Measurements from ENCODE around the gene TRIM74. TPM values are rescaled to one million over a fixed set of nuclear protein-coding genes. Genes with fewer than 3 reads are reported as not detected.
"Not testable (repeated sequence)": the region's sequence is repeated elsewhere in the genome, so short reads cannot be mapped to it uniquely, and the experiment has no call there.

Gene TRIM74
- 0.14 TPM for polyA plus RNA-seq (2013, experiment 1 of 2; ENCODE audit: insufficient read length)
- 0.12 TPM for polyA plus RNA-seq (2013, experiment 2 of 2; ENCODE audit: insufficient read length)

DNA sequence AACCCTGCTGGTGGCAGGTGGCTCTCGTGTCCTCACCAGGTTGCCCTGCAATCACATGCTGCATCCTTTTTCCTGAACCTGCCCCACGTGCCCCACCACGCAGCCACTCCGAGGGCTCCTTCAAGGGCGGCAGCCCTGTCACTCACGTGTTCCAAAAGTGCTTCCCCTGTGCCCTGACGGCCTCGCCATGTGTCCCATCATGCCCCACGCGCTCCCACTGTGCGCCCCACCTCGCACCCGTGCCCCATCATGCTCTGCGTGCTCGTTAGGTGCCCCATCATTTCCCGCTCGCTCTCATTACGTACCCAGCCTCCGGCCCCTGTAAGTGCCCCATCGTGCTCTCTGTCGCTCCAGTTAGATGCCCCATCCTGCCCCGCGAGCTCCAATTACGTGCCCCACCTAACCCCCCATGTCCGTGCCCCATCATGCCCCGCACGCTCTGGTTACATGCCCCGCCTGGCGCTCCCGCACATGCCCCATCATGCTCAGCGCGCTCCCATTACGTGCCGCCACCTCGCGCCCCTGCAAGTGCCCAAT lies at the start of gene TRIM74:
TRIM74 (minus strand) TSS at position 487 of the 537 bp plus-strand sequence. CDS start 3,309 bp downstream, outside the sequence.
- not testable (repeated sequence) for DNase-seq

GRCh38 chr7:73006491-73006890 lies 37.2 kb upstream of the TRIM74 start:
- DNase-seq, result not testable (repeated sequence)

DNA sequence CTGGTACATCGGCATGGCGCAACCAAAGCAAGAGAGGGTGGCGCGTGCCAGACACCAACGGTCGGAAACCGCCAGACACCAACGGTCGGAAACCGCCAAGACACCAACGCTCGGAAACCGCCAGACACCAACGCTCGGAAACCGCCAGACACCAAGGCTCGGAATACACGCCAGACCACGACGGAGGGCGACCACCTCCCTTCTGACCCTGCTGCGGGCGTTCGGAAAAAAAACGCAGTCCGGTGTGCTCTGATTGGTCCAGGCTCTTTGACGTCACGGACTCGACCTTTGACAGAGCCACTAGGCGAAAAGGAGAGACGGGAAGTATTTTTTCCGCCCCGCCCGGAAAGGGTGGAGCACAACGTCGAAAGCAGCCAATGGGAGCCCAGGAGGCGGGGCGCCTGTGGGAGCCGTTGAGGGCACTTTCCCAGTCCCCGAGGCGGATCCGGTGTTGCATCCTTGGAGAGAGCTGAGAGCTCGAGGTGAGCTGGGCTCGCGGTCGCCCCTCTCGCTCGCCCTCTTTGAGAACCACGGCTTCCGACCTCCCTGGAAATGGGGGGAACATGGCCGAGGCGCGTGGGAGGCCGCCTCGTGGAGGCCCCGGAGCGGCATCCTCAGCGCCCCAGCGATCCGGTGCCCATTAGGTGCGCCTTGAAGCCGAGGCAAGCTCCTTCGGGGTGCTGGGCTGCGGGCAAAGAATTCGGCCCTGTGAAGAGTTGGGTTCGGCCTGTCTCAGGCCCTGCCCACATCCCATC lies 36.6 kb upstream of the TRIM74 start:
- not testable (repeated sequence) for DNase-seq

DNA sequence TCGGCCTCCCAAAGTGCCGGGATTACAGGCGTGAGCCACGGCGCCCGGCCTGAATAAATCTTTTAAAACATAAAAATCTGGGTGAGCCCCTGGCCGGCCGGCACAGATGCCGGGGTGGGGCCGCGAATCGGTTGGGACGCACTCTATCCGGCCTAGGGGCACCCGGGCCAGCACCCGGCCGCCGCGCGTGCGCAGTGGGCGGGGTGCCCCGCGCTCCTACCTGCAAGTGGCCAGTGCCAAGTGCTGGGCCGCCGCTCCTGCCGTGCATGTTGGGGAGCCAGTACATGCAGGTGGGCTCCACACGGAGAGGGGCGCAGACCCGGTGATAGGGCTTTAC lies 36.1 kb upstream of the TRIM74 start:
- not testable (repeated sequence) for DNase-seq

- not testable (repeated sequence) for DNase-seq
Measured at GRCh38 chr7:72997887-72998468, 28.7 kb upstream of the TRIM74 start.

GRCh38 chr7:72997447-72997846 lies 28.2 kb upstream of the TRIM74 start:
- not testable (repeated sequence) for DNase-seq

GRCh38 chr7:72995484-72995883 lies 26.2 kb upstream of the TRIM74 start:
- DNase-seq, result not testable (repeated sequence)

DNA sequence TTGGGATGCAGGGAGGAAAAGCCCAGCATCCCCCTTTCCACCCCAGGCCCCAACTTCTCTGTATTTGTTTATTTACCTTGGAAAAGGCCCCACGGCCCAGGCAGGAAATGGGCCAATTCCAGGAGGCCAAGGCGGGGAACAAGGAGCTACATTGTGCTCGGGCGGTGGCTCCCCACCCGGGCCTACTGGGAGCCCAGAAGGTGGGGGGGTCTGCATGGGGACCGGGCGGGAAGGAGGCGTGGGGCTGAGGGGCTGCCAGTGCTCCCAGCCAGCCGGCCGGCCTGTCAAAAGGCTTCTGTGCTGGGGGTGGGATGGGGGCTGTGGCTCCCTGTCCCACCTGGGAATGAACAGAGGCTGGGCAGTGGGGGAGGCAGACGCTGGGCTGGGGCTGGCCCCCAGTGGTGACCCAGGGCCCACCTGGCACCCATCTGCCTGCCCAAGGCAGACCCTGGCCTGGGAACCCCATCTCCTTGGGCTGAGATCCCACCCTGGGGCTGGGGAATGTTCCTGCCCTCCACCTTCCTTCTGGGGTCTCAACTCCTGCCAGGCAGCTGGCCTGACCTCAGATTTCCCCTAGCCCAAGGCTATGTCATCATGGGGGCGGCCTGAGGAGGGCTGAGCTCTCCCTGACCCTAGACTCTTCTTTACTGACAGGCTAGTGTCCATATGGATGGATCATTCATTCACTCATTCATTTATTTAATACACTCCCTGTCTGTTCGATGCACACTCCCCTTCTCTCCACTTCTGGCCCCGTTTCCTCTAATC lies 21.1 kb upstream of the TRIM74 start:
- DNase-seq, result not testable (repeated sequence)

- not testable (repeated sequence) for DNase-seq
Measured at GRCh38 chr7:72982084-72982483, 12.8 kb upstream of the TRIM74 start.

DNA sequence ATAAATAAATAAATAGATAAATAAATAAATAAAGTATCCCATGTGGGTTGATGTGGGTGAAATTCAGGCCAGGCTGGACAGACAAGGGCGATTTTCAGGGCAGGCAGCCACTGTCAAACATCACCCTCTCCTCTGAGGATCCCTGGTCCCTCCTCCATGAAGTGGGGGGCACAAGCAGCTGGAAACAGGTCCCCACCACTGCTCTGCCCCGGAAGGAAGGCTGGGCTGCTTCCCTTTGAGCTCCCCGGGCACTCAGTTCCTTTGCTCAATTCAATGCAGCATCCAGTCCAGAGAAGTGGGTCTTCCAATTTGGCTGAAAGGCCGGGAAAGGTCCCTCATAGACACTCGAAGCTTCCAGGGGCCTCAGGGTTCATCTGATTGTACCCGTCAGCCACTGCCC lies 11.1 kb upstream of the TRIM74 start:
- DNase-seq, result not testable (repeated sequence)

GRCh38 chr7:72976434-72976833 lies 7.2 kb upstream of the TRIM74 start:
- DNase-seq, result not testable (repeated sequence)

DNA sequence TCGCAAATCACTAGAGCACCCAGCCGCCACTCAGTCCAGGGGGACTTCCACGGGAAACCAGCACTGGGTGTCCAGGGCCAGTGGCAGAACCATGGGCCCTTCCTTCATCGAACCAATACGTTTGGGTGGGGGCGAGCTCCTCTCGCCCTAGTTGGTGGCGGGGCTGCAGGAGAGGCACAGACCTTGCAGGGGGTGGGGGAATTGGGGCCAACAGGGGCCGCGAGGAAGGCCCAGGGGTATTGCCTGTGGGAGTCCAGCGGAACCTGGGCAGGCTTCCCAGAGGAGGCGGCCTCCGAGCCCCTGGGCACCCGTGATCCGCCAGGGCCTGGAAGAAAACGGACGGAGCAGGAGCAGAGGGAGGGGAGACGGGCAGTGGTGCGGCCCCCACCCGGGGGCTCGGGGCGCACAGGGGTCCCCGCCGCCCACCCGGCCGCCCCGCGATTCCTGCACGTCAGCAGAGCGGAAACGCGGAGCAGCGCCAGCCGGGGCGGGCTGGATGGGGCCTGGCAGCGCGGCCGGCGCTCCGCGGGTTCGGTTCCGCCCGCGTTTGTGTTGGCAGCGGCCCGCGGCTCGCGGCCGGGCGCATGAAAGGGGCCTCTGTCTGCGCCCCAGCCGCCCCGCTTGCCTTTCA lies 6.5 kb upstream of the TRIM74 start:
- DNase-seq, result not testable (repeated sequence)

DNA sequence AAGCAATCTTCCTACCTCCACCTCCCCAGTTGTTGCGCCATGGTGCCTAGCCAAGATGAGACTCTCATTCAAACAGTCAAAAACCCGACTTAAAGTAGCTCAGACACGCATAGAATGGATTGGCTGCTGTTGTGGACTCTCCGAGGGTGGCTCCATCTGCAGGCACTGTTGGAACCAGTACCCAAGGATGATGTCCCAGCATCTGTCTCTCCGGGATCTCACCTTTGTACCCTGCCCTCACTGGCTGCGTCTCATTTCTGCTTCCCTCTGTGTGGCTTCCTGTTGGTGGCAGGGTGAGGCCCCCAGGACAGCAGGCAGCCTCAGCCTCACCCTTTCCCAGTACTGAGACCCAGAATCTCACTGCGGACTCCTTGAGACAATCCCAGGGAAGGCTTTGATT lies 5.5 kb upstream of the TRIM74 start:
- DNase-seq, result not testable (repeated sequence)

- not testable (repeated sequence) for DNase-seq
Measured at GRCh38 chr7:72971505-72971904, 2.2 kb upstream of the TRIM74 start.

GRCh38 chr7:72969688-72970087 lies 422 bp upstream of the TRIM74 start:
- DNase-seq, result not testable (repeated sequence)

- DNase-seq, result not testable (repeated sequence)
Measured at GRCh38 chr7:72966892-72967291, 2.4 kb downstream of the TRIM74 start.

- not testable (repeated sequence) for DNase-seq
Measured at GRCh38 chr7:72965186-72965975, 3.9 kb downstream of the TRIM74 start.

GRCh38 chr7:72963056-72963455 lies 6.2 kb downstream of the TRIM74 start:
- not testable (repeated sequence) for DNase-seq

- DNase-seq, result not testable (repeated sequence)
Measured at GRCh38 chr7:72961346-72961650, 8.0 kb downstream of the TRIM74 start.

DNA sequence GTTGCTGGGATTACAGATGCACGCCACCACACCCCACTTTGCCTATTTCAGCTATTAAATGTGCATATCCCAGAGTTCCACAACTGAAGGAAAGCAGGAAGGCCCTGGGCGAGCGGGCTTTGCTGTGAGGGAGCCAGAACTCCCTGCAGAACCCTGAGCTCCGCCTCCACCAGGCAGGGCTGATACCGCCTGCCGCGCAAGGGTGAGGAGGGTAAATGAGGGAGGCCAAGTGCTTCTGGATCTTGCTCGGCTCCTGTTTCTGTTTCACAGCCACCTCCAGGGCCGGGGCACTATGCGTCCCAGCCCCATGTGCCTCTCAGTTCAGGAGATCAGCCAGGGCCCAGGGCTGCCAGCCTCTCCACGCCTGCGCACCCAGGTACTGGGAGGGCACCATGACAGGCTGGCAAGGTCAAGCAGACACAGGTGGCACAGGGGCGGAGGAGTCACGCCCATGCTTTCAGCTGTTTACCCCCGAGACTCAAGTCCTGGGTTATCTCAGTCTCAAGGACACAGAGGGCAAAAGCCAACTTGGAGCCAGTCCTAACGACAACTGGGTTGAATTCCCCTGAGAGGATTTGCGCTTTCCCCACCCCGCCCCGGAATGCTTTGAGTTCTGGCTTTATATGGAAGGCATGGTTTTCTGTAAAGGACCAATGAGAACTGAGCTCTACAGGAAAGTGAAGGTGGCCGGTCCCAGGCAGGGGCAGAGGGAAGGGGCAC lies 8.5 kb downstream of the TRIM74 start:
- not testable (repeated sequence) for DNase-seq

GRCh38 chr7:72960029-72960428 lies 9.2 kb downstream of the TRIM74 start:
- DNase-seq, result not testable (repeated sequence)

All from fibroblast of skin of back (primary cell).